Right renal pelvis (tissue), 4 donors: ENCODE data around the gene FOXO6. TPM values are rescaled to one million over a fixed set of nuclear protein-coding genes. Genes with fewer than 3 reads are reported as not detected.

Experiments
- DNase-seq, 4 donors: peaks; one replicate each; pipeline ENCODE4 v3.0.0-alpha.2; 2013; ENCODE audit warnings: low read depth in 4 of 4, low spot score in 3 of 4, missing footprints in 1 of 4
- polyA plus RNA-seq, 4 donors: library from polyadenylated mRNA; unstranded; fragments of 120-200 nt; gene quantifications; one replicate each; pipeline ENCODE4 v1.2.1, GENCODE V29; 2013; ENCODE audit not compliant: insufficient read length in 4 of 4

FOXO6 gene
- polyA plus RNA-seq, 4 donors, result 1.6 to 3.6 (median 1.8) TPM

- no peak for DNase-seq
These were observed 58.5 kb downstream of the FOXO6 start for GRCh38 chr1:41419584-41420295.

GRCh38 chr1:41420351-41420750, 59.1 kb downstream of the FOXO6 start:
- no peak for DNase-seq

GRCh38 chr1:41420860-41421259, 59.6 kb downstream of the FOXO6 start:
- DNase-seq, result no peak

GRCh38 chr1:41422306-41422705, 61.1 kb downstream of the FOXO6 start:
- DNase-seq, result no peak

DNA sequence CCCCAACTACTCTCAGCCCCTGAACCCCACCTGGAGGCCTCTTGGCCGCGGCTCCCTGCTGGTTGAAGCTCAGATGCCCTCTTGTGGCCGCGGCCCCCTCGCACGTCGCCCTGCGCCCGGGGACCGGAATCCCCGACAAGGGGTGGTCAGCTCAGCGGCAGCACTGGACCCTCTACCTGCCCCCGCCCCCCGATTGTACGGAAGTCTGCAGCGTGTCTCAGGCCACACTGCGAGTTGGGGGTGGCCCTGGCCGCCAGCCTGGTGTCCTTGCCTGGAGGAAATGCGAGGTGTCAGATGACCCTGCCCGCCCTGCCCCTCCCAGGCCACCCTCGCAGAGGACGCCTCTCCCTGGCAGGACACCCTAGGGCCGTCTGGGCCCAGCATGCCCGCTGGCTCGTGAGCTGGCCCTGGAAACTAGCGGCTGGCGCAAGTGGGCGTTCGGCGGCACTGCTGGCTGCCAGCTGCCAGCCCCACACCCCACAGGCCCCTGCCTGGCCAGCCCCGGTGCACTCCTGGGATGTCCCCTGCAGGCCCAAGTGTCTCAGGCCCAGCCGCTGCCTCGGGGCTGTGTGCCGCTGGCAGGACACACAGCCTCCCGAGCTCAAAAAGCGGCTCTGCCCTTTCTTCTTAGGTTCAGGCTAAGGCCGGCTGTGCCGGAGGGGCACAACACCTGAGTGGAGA, 62.4 kb downstream of the FOXO6 start:
- DNase-seq, result no peak

DNA sequence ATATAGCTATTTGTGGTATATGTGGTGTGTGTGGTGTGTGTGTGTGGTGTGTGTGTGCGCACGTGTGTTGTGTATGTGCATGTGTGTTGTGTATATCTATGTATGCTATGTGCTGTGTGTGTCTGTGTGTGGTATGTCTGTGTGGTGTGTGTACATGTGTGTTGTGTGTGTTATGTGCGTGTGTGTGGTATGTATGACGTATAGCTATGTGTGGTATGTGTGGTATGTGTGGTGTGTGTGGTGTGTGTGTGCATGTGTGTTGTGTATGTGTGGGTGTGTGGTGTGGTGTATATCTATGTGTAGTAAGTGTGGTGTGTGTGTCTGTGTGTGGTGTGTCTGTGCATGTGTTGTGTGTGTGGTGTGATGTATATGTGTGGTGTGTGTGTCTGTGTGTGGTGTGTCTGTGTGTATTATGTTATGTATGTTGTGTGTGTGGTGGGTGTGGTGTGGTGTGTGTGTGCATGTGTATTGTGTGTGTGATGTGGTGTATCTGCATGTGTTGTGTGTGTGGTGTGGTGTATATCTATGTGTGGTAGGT, 63.4 kb downstream of the FOXO6 start:
- no peak for DNase-seq

- DNase-seq, result no peak
These were observed 64.1 kb downstream of the FOXO6 start for GRCh38 chr1:41425369-41425768.

- no peak for DNase-seq
These were observed 65.1 kb downstream of the FOXO6 start for GRCh38 chr1:41426201-41426890.

- no peak for DNase-seq
These were observed 66.1 kb downstream of the FOXO6 start for GRCh38 chr1:41427122-41427913.

GRCh38 chr1:41427916-41428737, 66.9 kb downstream of the FOXO6 start:
- DNase-seq, result no peak

- DNase-seq, result no peak
These were observed 67.8 kb downstream of the FOXO6 start for GRCh38 chr1:41428738-41429640.

DNA sequence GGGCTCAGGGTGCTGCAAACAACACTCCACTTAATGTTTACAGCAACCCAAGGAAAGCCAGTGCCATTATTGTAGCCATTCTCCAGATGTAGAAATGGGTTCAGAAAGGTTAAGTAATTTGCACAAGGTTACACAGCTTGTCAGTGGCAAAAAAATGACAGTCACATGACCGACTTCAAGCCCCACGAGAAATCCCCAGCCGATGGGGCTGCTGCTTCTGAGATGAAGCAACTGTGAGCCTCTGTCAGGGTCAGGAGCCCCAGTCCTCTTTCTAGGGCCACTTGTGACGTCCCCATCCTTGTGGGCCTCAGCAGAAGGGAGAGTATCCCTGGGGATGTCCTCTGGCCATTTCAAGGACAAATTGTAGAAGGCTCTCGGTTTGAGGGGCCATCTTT, 68.4 kb downstream of the FOXO6 start:
- DNase-seq, result no peak

DNA sequence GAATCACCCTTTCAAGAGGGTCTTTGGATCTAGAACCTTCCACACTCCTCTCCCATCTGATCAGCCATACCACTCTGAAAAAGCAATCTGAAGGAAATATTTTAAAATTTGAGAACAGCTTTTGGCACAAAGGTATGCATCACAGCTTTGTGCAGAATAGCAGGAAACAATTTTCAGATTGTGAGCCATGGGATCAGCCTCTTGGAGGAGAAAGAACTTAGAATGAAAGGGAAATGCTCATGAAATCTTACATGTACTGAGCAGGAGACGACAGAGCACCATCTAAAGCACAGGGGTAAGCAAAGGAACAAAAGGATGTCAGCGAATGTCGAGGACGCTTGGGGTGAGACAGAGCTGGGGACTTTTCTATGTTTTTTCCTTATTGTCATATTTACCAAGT, 68.8 kb downstream of the FOXO6 start:
- no peak for DNase-seq

GRCh38 chr1:41430582-41430981, 69.3 kb downstream of the FOXO6 start:
- no peak for DNase-seq

GRCh38 chr1:41431490-41432350, 70.5 kb downstream of the FOXO6 start:
- DNase-seq, result no peak
